GM23248 (cell line): Measurements from ENCODE around the gene OPTN. TPM values are rescaled to one million over a fixed set of nuclear protein-coding genes. Genes with fewer than 3 reads are reported as not detected.

ENCODE experiments used
- DNase-seq: peaks from one replicate; pipeline ENCODE4 v3.0.0-alpha.2; 2015
- H2AFZ ChIP-seq: fragments of 200-600 bp; sonication (generic); 2 replicates; pipeline ENCODE4 v1.6.1; 2016; ENCODE audit warnings: antibody characterized with exemption
- H3F3A ChIP-seq: fragments of 200-600 bp; sonication (generic); 2 replicates; pipeline ENCODE4 v1.6.1; 2016; ENCODE audit warnings: mild to moderate bottlenecking, antibody characterized with exemption, mixed run types; ENCODE audit not compliant: insufficient read depth
- H3K27ac ChIP-seq: fragments of 200-600 bp; sonication (generic); 2 replicates; pipeline ENCODE4 v1.5.1; 2016; ENCODE audit warnings: mild to moderate bottlenecking
- H3K27me3 ChIP-seq: fragments of 200-600 bp; sonication (generic); replicated peaks from 2 replicates; pipeline ENCODE4 v1.6.1; 2016; ENCODE audit warnings: mild to moderate bottlenecking; ENCODE audit not compliant: insufficient read depth
- H3K36me3 ChIP-seq: fragments of 200-600 bp; sonication (generic); 2 replicates; pipeline ENCODE4 v1.6.1; 2016; ENCODE audit warnings: low read depth, mild to moderate bottlenecking
- H3K4me1 ChIP-seq: fragments of 200-600 bp; sonication (generic); 2 replicates; pipeline ENCODE4 v1.6.1; 2016; ENCODE audit warnings: mild to moderate bottlenecking; ENCODE audit not compliant: insufficient read depth
- H3K4me2 ChIP-seq: fragments of 200-600 bp; sonication (generic); one replicate; pipeline ENCODE4 v1.6.1; 2016; ENCODE audit warnings: mild to moderate bottlenecking; ENCODE audit not compliant: unreplicated experiment
- H3K4me3 ChIP-seq: fragments of 200-600 bp; sonication (generic); 2 replicates; pipeline ENCODE4 v1.5.1; 2016; ENCODE audit warnings: mild to moderate bottlenecking
- H3K79me2 ChIP-seq: fragments of 200-600 bp; sonication (generic); 2 replicates; pipeline ENCODE4 v1.6.1; 2016; ENCODE audit warnings: mild to moderate bottlenecking; ENCODE audit not compliant: insufficient read depth
- H3K9ac ChIP-seq: fragments of 200-600 bp; sonication (generic); 2 replicates; pipeline ENCODE4 v1.6.1; 2016; ENCODE audit warnings: mild to moderate bottlenecking
- H3K9me2 ChIP-seq: fragments of 200-600 bp; sonication (generic); 2 replicates; pipeline ENCODE4 v1.6.1; 2016; ENCODE audit warnings: mixed run types, mild to moderate bottlenecking, moderate library complexity; ENCODE audit not compliant: insufficient read depth
- H3K9me3 ChIP-seq: fragments of 200-600 bp; sonication (generic); one replicate; pipeline ENCODE4 v1.6.1; 2017; ENCODE audit warnings: low read depth
- H4K20me1 ChIP-seq: fragments of 200-600 bp; sonication (generic); 2 replicates; pipeline ENCODE4 v1.6.0; 2016; ENCODE audit not compliant: insufficient read depth
- EZH2 ChIP-seq: fragments of 200-600 bp; sonication (generic); IDR thresholded peaks from 2 replicates; pipeline ENCODE4 v1.6.1; 2018; ENCODE audit warnings: antibody characterized with exemption, mild to moderate bottlenecking; ENCODE audit not compliant: insufficient read depth, poor library complexity, severe bottlenecking
- EZH2phosphoT487 ChIP-seq: fragments of 200-600 bp; sonication (generic); IDR thresholded peaks from 2 replicates; pipeline ENCODE4 v1.6.1; 2018; ENCODE audit warnings: antibody characterized with exemption, moderate library complexity, mild to moderate bottlenecking, low read depth; ENCODE audit not compliant: insufficient read depth
- WGBS, 2 experiments: methylation state at CpG; one replicate each; pipeline ENCODE4 v1.1.6; 2015 to 2017; ENCODE audit warnings: low lambda C conversion rate in 2 of 2, low coverage in 1 of 2; ENCODE audit errors: missing lambda C conversion rate in 2 of 2; 5-methylcytosine and 5-hydroxymethylcytosine counted together
- in situ Hi-C: fragments of 300-500 bp; cut with MboI; formaldehyde crosslinking; loops from 2 replicates; pipeline ENCODE4 v1.15.0; 2020
- polyA plus RNA-seq: library from polyadenylated mRNA; unstranded; fragments of >200 nt; fragmentation: Nextera tagmentation; extraction: Ambion mirVana; gene quantifications from 2 replicates; pipeline ENCODE4 v1.2.1, GENCODE V29; 2016
- total RNA-seq: library from RNA; depleted of rRNA; stranded (reverse); fragments of >200 nt; shearing (Covaris generic); gene quantifications from 2 replicates; pipeline ENCODE4 v1.2.3, GENCODE V29; 2014

Gene OPTN
- total and polyA plus RNA-seq, 2 experiments from 2014 or later, result 50.6 to 109 TPM

DNA sequence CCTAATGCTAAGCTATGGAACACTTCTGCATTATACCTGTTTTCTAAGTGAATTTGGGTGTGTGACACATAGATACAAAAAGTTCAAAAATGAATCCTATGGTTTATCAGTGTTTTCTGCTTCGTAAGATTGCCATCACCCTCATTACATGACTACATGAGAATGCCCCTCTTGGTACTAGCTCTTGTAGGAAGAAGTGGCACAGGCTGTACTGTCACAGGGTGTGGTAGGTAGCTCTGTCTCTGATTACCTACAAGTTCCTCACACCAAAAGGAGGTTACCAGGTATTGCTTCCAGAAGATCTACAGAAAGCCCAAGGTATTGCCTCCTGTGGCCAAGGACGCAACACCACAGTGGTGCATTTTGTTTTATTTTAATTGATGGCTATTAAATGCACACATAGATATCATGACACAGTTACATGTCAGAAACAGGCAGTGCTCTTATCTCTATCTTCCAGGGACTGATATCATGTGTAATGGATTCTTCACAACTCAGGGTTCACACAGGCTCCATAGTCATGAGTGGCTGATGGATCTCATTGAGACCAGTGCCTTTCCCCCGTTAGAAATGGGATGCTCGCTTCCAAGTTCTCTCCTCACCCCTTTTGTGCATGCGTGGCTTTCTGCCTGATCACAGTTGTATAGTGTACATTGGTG, 6.6 kb downstream of the OPTN start:
- Histone ChIP-seq H4K20me1 (no peaks in the 10 kb centered on the region), H3F3A (no peaks in the 10 kb centered on the region), H3K9me2 (no peaks in the 10 kb centered on the region), H3K27me3 (no peaks in the 10 kb centered on the region), H3K9me3 (no peaks in the 10 kb centered on the region), H3K27ac (no peak overlapping the region), H3K9ac (no peak overlapping the region), H3K4me1 (peaks cover 21% of the 10 kb centered on the region; the same call in 1 of the 2 replicates), H3K79me2 (peaks cover 90% of the 10 kb centered on the region), H3K4me3 (no peak overlapping the region), H3K36me3 (peaks cover 22% of the 10 kb centered on the region), H3K4me2 (no peak overlapping the region), H2AFZ (no peak overlapping the region)
- TF ChIP-seq EZH2phosphoT487 (no peak), EZH2 (no peak)
- no peak for DNase-seq
- in situ Hi-C loops, result no loop called here
- WGBS, 2 experiments, result 86 to 88% methylated on average over 5 of the region's 5 CpGs

DNA sequence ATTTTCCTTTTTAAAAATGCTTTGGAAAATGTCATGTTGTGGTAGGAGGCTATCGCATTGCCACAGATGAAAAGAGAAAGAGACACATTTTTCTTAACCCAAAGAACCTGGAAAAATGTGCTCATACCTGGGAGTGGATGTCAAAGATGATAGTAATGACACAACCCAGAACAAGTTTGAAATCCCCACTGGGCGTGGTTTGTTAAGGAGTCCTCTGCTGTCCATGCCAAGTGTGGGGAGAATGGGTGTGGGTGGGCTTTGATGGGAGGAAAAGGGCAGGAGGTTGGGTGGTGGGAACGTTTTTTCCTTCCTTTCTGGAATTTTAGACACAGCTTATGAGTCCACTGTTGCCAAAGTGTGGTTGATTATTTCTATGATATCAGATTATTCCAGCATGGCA, 10.9 kb downstream of the OPTN start:
- 65 to 71% methylated on average over 3 of the region's 3 CpGs for WGBS, 2 experiments

DNA sequence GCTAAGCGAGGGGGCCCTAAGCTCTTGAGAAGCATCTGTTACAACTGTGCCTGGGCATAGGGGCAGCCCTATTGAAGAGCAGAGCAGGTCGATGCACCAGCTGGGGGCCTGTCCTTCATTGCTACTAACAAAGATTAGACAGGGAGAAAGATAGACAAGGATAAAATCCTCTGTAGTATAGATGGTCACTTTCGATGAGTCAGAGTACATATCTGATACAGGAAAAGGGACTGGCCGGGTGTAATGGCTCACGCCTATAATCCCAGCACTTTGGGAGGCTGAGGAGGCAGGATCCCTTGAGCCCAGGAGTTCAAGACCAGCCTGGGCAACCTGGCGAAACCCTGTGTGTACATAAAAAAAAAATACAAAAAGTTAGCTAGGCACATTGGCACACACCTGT, 13.6 kb downstream of the OPTN start:
- Histone ChIP-seq H3K27me3 (no peaks in the 10 kb centered on the region), H4K20me1 (no peaks in the 10 kb centered on the region), H3K4me3 (no peak overlapping the region), H3K27ac (no peak overlapping the region), H3K9me2 (no peaks in the 10 kb centered on the region), H3K4me1 (no peaks in the 10 kb centered on the region), H3F3A (no peaks in the 10 kb centered on the region; the same call in 1 of the 2 replicates), H3K36me3 (peaks cover 70% of the 10 kb centered on the region), H2AFZ (no peak overlapping the region), H3K9ac (no peak overlapping the region), H3K79me2 (peaks cover 25% of the 10 kb centered on the region), H3K4me2 (no peak overlapping the region), H3K9me3 (no peaks in the 10 kb centered on the region)
- in situ Hi-C loops, result no loop called here
- no peak for DNase-seq
- TF ChIP-seq EZH2phosphoT487 (no peak), EZH2 (no peak)
- WGBS, 2 experiments, result 97 to 99% methylated on average over 6 of the region's 6 CpGs

More for the DNA sequence above, 10.9 kb downstream of the OPTN start:
- Histone ChIP-seq H3F3A (no peaks in the 10 kb centered on the region; the same call in 1 of the 2 replicates), H3K27me3 (no peaks in the 10 kb centered on the region), H3K27ac (no peak overlapping the region), H3K36me3 (peaks cover 50% of the 10 kb centered on the region), H4K20me1 (no peaks in the 10 kb centered on the region), H3K79me2 (peaks cover 46% of the 10 kb centered on the region), H3K4me3 (no peak overlapping the region), H3K9me3 (no peaks in the 10 kb centered on the region), H3K9ac (no peak overlapping the region), H3K4me1 (no peaks in the 10 kb centered on the region), H3K4me2 (no peak overlapping the region), H2AFZ (no peak overlapping the region), H3K9me2 (no peaks in the 10 kb centered on the region)
- in situ Hi-C loops, result no loop called here
- no peak for DNase-seq
- TF ChIP-seq EZH2phosphoT487, result no peak
- TF ChIP-seq EZH2, result no peak

DNA sequence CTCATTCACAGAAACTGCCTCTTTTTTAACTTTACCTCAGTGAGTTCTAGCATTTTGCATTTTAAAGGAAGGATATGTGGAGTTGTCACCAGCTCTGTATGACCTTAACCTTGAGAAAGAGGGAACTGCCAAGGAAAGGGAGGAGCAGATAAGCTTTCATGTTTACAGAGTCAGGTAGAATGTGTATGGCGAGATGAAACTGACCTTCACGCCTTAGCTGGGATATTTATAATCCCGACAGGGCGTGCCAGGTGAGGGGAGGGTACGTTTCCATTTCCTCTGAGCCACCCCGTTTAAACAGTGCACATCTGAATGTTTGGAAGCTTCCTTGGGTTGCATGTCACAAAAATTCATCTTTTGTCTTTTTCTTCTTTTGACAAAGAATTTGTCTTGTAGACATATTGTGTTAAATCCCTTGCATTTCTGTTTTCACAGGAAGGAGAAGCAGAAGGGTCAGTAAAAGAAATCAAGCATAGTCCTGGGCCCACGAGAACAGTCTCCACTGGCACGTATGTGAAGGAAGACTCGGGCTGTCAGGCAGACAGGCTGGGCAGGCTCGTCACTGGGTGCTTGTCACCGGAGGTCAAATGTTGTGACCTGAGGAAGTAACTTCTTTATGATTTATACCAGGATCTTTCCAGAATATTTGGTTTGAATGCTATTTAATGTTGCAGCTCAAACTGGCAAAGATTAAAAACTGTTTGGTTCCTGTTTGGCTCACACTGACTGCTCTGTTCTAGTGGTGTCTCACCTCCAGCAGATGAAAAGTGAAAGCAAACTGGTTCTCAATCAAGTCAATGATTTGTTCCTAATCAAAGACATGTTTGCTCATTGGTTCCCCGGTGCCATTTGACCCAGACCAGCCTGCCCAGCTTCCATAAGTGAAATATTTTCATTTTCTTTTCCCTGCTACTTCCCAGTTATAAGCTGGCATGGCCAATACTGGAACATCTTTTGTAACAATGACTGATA, 16.2 kb downstream of the OPTN start:
- TF ChIP-seq EZH2, result no peak
- no peak for TF ChIP-seq EZH2phosphoT487
- no peaks in the 10 kb centered on the region for H3K9me2 ChIP-seq
- H3K9me3 ChIP-seq, result no peaks in the 10 kb centered on the region
- no peak overlapping the region for H3K27ac ChIP-seq
- in situ Hi-C loops, result no loop called here
- DNase-seq, result no peak
- no peak overlapping the region for H3K9ac ChIP-seq
- H3F3A ChIP-seq, result no peaks in the 10 kb centered on the region; the same call in 1 of the 2 replicates
- H3K4me3 ChIP-seq, result no peak overlapping the region
- H3K27me3 ChIP-seq, result no peaks in the 10 kb centered on the region
- H3K36me3 ChIP-seq, result peaks cover 75% of the 10 kb centered on the region
- H3K79me2 ChIP-seq, result peaks cover 3% of the 10 kb centered on the region; the same call in 1 of the 2 replicates
- WGBS, 2 experiments, result 72 to 79% methylated on average over 12 of the region's 12 CpGs
- H3K4me1 ChIP-seq, result no peaks in the 10 kb centered on the region
- H2AFZ ChIP-seq, result no peak overlapping the region
- no peaks in the 10 kb centered on the region for H4K20me1 ChIP-seq
- H3K4me2 ChIP-seq, result no peak overlapping the region
